ENCODE results near the gene TACR3.
"Not testable (repeated sequence)": the region's sequence is repeated elsewhere in the genome, so short reads cannot be mapped to it uniquely, and the experiment has no call there.

The TACR3 gene

GRCh38 chr4:103645991-103646390, 73.8 kb downstream of the TACR3 start:
- TF ChIP-seq CTCF (IDR thresholded peaks at IDR 0.05; ENCODE audit: insufficient read depth, low read depth, low read length, missing control alignments): no peak

GRCh38 chr4:103634236-103634635, 85.5 kb downstream of the TACR3 start:
- no peak for TF ChIP-seq CTCF (IDR thresholded peaks at IDR 0.05; ENCODE audit: insufficient read depth, low read depth, low read length, missing control alignments)
- no peak overlapping the region for H3K4me3 ChIP-seq (ENCODE audit: low read depth, low read length)
- DNase-seq (ENCODE audit: low read depth): no peak

More at GRCh38 chr4:103645991-103646390, 73.8 kb downstream of the TACR3 start:
- DNase-seq (ENCODE audit: low read depth): no peak
- no peak overlapping the region for H3K4me3 ChIP-seq (ENCODE audit: low read depth, low read length)

GRCh38 chr4:103626296-103626695, 93.5 kb downstream of the TACR3 start:
- H3K4me3 ChIP-seq (ENCODE audit: low read depth, low read length): no peak overlapping the region
- no peak for TF ChIP-seq CTCF (IDR thresholded peaks at IDR 0.05; ENCODE audit: insufficient read depth, low read depth, low read length, missing control alignments)
- no peak for DNase-seq (ENCODE audit: low read depth)

GRCh38 chr4:103591841-103592240, 127.9 kb downstream of the TACR3 start:
- no peak for TF ChIP-seq CTCF (IDR thresholded peaks at IDR 0.05; ENCODE audit: insufficient read depth, low read depth, low read length, missing control alignments)
- H3K4me3 ChIP-seq (ENCODE audit: low read depth, low read length): no peak overlapping the region
- no peak for DNase-seq (ENCODE audit: low read depth)

- DNase-seq (ENCODE audit: low read depth): no peak
- no peak for TF ChIP-seq CTCF (IDR thresholded peaks at IDR 0.05; ENCODE audit: insufficient read depth, low read depth, low read length, missing control alignments)
- no peak overlapping the region for H3K4me3 ChIP-seq (ENCODE audit: low read depth, low read length)
Measured at GRCh38 chr4:103567591-103567990, 152.2 kb downstream of the TACR3 start.

GRCh38 chr4:103559178-103559577, 160.6 kb downstream of the TACR3 start:
- not testable (repeated sequence) for DNase-seq (ENCODE audit: low read depth)

More at GRCh38 chr4:103559178-103559577, 160.6 kb downstream of the TACR3 start:
- not testable (repeated sequence) for H3K4me3 ChIP-seq (ENCODE audit: low read depth, low read length)
